IgD-negative memory B cell (primary cell): ENCODE measurements around the gene NUDT16L1. TPM values are rescaled to one million over a fixed set of nuclear protein-coding genes. Genes with fewer than 3 reads are reported as not detected.
"Not testable (repeated sequence)": the region's sequence is repeated elsewhere in the genome, so short reads cannot be mapped to it uniquely, and the experiment has no call there.

Experiments used
- H3K27ac Mint-ChIP-seq, 3 donors: one replicate each; pipeline ENCODE4 v1.8.0; 2020 to 2022; ENCODE audit warnings: mild to moderate bottlenecking in 3 of 3, mixed read lengths in 3 of 3, moderate library complexity in 1 of 3
- H3K27me3 Mint-ChIP-seq: one replicate; pipeline ENCODE4 v1.8.0; 2021; ENCODE audit warnings: mixed read lengths
- H3K36me3 Mint-ChIP-seq: one replicate; pipeline ENCODE4 v1.8.0; 2020; ENCODE audit warnings: mild to moderate bottlenecking, mixed read lengths
- H3K4me1 Mint-ChIP-seq, 3 donors: one replicate each; pipeline ENCODE4 v1.8.0; 2020 to 2022; ENCODE audit warnings: mixed read lengths in 3 of 3, mild to moderate bottlenecking in 1 of 3
- H3K4me3 Mint-ChIP-seq, 4 donors: one replicate each; pipeline ENCODE4 v1.8.0; 2020 to 2022; ENCODE audit warnings: mild to moderate bottlenecking in 4 of 4, mixed read lengths in 4 of 4, moderate library complexity in 3 of 4
- H3K9me3 Mint-ChIP-seq, 3 donors: one replicate each; pipeline ENCODE4 v1.8.0; 2020 to 2021; ENCODE audit warnings: mixed read lengths in 3 of 3, mild to moderate bottlenecking in 1 of 3
- polyA plus RNA-seq: library from polyadenylated mRNA; unstranded; fragments of 300-500 nt; fragmentation: Illumina TruSeq; gene quantifications from one replicate; pipeline ENCODE4 v1.2.3, GENCODE V29; 2021

Gene NUDT16L1
- polyA plus RNA-seq: 74.0 TPM

DNA sequence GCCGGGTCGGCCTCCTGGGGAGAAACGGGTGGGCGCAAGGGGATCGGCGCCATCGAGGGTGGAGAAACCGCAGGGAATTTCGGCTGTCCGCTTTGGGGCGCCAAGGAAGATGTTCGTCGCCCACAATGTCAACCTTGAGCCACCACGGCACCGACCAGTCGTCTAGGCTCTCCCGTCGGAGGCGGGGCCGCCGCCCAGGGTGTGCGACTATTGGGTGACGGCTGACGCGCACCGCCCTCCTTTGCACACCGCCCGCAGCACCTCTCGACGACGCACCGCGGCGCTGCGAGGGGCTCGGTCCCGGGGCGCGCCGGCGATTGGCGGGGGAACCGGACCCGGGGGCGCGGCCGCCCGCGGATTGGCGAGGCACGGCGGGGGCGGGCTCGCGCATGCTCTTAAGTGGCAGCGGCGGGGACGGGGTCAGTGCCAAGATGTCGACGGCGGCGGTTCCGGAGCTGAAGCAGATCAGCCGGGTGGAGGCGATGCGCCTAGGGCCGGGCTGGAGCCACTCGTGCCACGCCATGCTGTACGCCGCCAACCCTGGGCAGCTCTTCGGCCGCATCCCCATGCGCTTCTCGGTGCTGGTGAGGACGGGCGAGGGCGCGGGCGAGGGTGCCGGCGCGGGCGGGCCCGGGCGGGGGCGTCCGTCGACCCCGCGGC is at the start of gene NUDT16L1:
Gene NUDT16L1 (plus strand): TSS at position 267 of the 660 bp plus-strand sequence. CDS start 165 bp downstream, at position 432.
- H3K27me3 Mint-ChIP-seq: no peaks in the 10 kb centered on the region
- no peaks in the 10 kb centered on the region for H3K9me3 Mint-ChIP-seq
- H3K27ac Mint-ChIP-seq: peak within 1 kb of the TSS; percentile 81 to 87 (median 82)
- H3K4me3 Mint-ChIP-seq: peak within 1 kb of the TSS; percentile 86 to 95 (median 93)
- H3K4me1 Mint-ChIP-seq: peaks cover 0 to 8% (median 6%) of the 10 kb centered on the region in 3 donors
- no peaks in the 10 kb centered on the region for H3K36me3 Mint-ChIP-seq

- no peaks in the 10 kb centered on the region for H3K9me3 Mint-ChIP-seq
Measured at GRCh38 chr16:4646773-4647643, 46.4 kb upstream of the NUDT16L1 start.

DNA sequence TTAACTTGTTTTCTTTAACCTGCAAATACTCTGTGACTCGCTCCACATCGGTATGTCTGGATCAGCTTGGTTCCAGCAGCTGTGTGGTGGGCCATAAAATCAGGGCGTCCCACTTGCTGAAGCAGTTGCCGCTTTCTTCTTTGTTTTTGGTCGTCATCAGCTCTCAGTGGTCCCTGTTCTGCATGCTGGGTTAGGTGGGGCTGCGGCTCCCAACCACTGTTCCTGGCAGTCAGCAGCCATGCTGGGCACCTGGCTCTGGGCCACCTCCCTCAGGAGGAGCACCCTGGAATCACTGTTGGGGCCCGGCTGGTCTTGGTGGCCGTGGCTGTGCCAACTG is 45.8 kb upstream of the NUDT16L1 start:
- Mint-ChIP-seq H3K9me3 (no peaks in the 10 kb centered on the region), H3K27ac (peak overlapping the region in 1 of 3 donors; percentile 39), H3K27me3 (no peaks in the 10 kb centered on the region), H3K4me1 (peaks cover 9 to 18% (median 15%) of the 10 kb centered on the region in 3 donors), H3K4me3 (no peak overlapping the region), H3K36me3 (peaks cover 2% of the 10 kb centered on the region)

More at GRCh38 chr16:4646773-4647643, 46.4 kb upstream of the NUDT16L1 start:
- H3K4me1 Mint-ChIP-seq: peaks cover 9 to 20% (median 14%) of the 10 kb centered on the region in 3 donors
- H3K27ac Mint-ChIP-seq: no peak overlapping the region
- peaks cover 2% of the 10 kb centered on the region for H3K36me3 Mint-ChIP-seq
- H3K4me3 Mint-ChIP-seq: no peak overlapping the region
- no peaks in the 10 kb centered on the region for H3K27me3 Mint-ChIP-seq

DNA sequence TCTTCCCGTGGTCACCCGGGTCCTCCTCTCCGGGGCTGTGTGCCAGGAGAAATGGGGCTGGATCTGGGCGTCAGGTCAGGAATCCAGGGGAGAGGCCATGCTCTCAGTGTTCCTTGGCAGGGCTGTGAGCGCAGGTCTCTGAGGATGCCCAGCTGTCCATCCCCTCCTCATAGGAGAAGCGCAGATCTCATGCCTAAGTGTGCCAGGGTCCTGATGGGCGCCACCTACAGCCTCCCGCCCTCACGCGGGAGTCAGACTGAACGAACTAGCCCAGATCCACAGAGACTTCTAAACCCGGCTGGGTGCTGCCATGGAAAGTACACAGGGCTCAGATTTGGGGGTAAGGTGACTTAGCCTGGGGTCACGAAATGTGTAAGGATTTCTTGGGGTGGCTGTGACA is 44.4 kb upstream of the NUDT16L1 start:
- Mint-ChIP-seq H3K36me3 (peaks cover 2% of the 10 kb centered on the region), H3K4me1 (peaks cover 9 to 18% (median 15%) of the 10 kb centered on the region in 3 donors), H3K9me3 (no peaks in the 10 kb centered on the region), H3K27ac (peak overlapping the region in 2 of 3 donors; percentile 12 to 46), H3K27me3 (no peaks in the 10 kb centered on the region), H3K4me3 (no peak overlapping the region)

GRCh38 chr16:4649744-4650442 is 43.5 kb upstream of the NUDT16L1 start:
- H3K36me3 Mint-ChIP-seq: peaks cover 2% of the 10 kb centered on the region
- no peaks in the 10 kb centered on the region for H3K9me3 Mint-ChIP-seq
- H3K27ac Mint-ChIP-seq: peak overlapping the region in 2 of 3 donors; percentile 67 to 72
- H3K27me3 Mint-ChIP-seq: no peaks in the 10 kb centered on the region
- peaks cover 9 to 18% (median 15%) of the 10 kb centered on the region in 3 donors for H3K4me1 Mint-ChIP-seq
- no peak overlapping the region for H3K4me3 Mint-ChIP-seq

DNA sequence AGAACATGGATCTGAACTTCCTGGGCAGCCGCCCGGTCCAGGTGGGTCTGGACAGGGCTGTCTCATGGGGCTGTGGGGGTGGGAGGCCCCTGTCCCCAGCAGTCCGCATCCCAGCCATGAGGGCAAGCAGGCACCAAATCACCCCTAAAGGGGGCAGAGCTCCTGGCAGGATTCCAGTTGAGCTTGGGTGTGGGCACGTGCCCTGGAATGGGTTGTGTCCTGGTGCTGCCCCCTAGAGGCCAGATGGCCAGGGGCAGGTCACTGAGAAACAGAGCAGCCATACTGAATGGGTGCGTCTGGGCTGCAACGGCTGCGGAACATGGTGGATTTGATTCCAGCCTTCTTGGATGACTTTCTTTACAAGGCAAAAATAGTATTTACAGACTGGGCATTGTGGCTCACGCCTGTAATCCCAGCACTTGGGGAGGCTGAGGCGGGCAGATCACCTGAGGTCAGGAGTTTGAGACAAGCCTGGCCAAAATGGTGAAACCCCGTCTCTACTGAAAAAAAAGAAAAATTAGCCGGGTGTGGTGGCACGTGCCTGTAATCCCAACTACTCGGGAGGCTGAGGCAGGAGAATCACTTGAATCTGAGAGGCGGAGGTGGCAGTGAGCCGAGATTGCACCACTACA is 42.8 kb upstream of the NUDT16L1 start:
- not testable (repeated sequence) for H3K9me3 Mint-ChIP-seq, H3K27me3 Mint-ChIP-seq, H3K36me3 Mint-ChIP-seq
- peak overlapping the region; percentile 62 to 72 (median 67) for H3K27ac Mint-ChIP-seq
- H3K4me3 Mint-ChIP-seq: peak overlapping the region in 2 of 4 donors; percentile 13 to 74
- H3K4me1 Mint-ChIP-seq: peaks cover 9 to 15% (median 15%) of the 10 kb centered on the region in 3 donors

DNA sequence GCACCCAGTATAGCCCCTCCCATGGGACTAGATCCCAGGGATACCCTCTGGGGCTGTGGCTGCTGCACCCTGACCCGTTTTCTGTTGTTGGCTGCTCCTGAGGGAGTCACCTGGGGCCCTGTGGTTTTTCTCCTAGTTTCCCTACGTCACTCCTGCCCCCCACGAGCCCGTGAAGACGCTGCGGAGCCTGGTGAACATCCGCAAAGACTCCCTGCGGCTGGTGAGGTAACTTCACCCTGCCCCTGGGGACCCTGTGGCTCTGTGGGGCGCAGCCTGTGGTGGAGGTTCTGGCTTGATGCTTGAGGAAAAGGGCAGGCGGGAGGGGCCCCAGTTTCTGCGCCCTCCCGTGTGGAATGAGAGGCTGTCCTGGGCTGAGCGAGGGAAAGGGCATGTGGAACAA is 41.5 kb upstream of the NUDT16L1 start:
- peak overlapping the region in 1 of 4 donors; percentile 20 for H3K4me3 Mint-ChIP-seq

DNA sequence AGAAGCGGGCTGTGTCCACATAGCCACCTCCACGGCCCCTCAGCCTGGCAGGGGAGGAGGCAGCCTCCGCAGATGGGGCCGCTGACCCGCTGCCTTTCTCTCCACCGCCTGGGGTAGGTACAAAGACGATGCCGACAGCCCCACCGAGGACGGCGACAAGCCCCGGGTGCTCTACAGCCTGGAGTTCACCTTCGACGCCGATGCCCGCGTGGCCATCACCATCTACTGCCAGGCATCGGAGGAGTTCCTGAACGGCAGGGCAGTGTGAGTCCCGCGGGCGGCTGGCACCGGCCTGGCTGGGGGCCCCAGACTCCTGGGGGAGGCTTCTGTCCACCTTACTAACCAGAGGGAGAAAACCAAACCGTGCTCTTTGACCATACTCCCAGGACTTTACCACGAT is 40.8 kb upstream of the NUDT16L1 start:
- no peaks in the 10 kb centered on the region for H3K27me3 Mint-ChIP-seq
- H3K4me1 Mint-ChIP-seq: peaks cover 9 to 15% (median 12%) of the 10 kb centered on the region in 3 donors
- peaks cover 2% of the 10 kb centered on the region for H3K36me3 Mint-ChIP-seq
- no peak overlapping the region for H3K27ac Mint-ChIP-seq
- no peaks in the 10 kb centered on the region for H3K9me3 Mint-ChIP-seq
- H3K4me3 Mint-ChIP-seq: no peak overlapping the region

More for the DNA sequence above, 41.5 kb upstream of the NUDT16L1 start:
- no peaks in the 10 kb centered on the region for H3K9me3 Mint-ChIP-seq
- no peaks in the 10 kb centered on the region for H3K27me3 Mint-ChIP-seq
- H3K27ac Mint-ChIP-seq: peak overlapping the region in 2 of 3 donors; percentile 80 to 88
- peaks cover 2% of the 10 kb centered on the region for H3K36me3 Mint-ChIP-seq
- H3K4me1 Mint-ChIP-seq: peaks cover 9 to 15% (median 13%) of the 10 kb centered on the region in 3 donors

DNA sequence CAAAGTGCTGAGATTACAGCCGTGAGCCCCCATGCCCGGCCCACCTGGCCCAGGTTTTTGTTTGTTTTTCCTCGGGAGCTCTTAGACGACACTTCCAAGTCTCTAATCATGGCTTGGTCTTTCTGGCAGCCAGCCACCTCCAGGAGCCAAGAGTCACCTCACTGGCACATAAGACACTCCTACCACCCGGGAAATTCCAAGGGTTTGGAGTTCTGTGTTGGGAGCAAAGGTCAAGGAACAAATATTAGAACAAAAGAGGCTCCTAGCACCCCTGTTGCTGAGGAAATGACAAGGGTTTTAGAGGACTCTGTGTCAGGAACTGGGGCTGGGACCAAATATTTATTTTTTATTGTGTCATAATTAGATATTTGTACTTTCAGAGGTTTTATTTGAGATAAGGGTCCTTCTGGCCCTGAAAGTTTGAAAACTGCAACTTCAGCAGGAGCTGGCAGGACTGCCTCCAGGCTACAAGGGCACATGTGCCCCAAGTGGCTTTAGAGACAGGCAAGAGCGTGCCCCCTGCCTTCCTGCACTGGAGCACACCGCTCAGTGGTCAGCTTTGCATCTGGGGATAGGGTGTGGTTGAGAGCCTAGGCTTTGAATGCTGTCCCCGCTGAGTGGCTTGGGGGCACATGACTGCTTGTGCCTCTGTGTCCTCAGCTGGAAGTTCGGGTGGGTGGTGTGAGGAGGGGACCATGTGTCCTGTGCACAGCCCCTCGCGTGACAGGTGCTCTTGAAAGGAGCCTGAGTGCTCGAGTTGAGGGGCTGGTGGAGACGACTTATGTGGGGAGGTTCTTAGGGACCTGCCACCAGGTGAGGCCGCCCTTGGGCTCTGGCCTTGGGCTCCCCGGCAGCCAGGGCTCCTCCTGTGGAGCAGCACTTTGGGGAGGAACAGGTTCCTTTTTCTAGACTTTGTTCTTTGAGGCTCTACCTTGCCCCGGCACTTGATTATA is 39.1 kb upstream of the NUDT16L1 start:
- peaks cover 2% of the 10 kb centered on the region for H3K36me3 Mint-ChIP-seq

GRCh38 chr16:4654964-4655590 is 38.3 kb upstream of the NUDT16L1 start:
- H3K27me3 Mint-ChIP-seq: no peaks in the 10 kb centered on the region
- H3K4me1 Mint-ChIP-seq: peaks cover 0 to 12% (median 7%) of the 10 kb centered on the region in 3 donors
- H3K9me3 Mint-ChIP-seq: no peaks in the 10 kb centered on the region
- H3K36me3 Mint-ChIP-seq: peaks cover 2% of the 10 kb centered on the region
- H3K27ac Mint-ChIP-seq: no peak overlapping the region
- H3K4me3 Mint-ChIP-seq: no peak overlapping the region

More for the DNA sequence above, 39.1 kb upstream of the NUDT16L1 start:
- no peak overlapping the region for H3K4me3 Mint-ChIP-seq
- no peaks in the 10 kb centered on the region for H3K9me3 Mint-ChIP-seq
- no peaks in the 10 kb centered on the region for H3K27me3 Mint-ChIP-seq
- peaks cover 4 to 12% (median 10%) of the 10 kb centered on the region in 3 donors for H3K4me1 Mint-ChIP-seq
- no peak overlapping the region for H3K27ac Mint-ChIP-seq

- H3K4me3 Mint-ChIP-seq: no peak overlapping the region
- no peak overlapping the region for H3K27ac Mint-ChIP-seq
- no peaks in the 10 kb centered on the region for H3K9me3 Mint-ChIP-seq
- peaks cover 2% of the 10 kb centered on the region for H3K36me3 Mint-ChIP-seq
- no peaks in the 10 kb centered on the region for H3K27me3 Mint-ChIP-seq
- H3K4me1 Mint-ChIP-seq: peaks cover 0 to 10% (median 5%) of the 10 kb centered on the region in 3 donors
Measured at GRCh38 chr16:4655801-4656200, 37.6 kb upstream of the NUDT16L1 start.

GRCh38 chr16:4656221-4656620 is 37.1 kb upstream of the NUDT16L1 start:
- H3K4me1 Mint-ChIP-seq: peaks cover 0 to 10% (median 5%) of the 10 kb centered on the region in 3 donors
- peaks cover 2% of the 10 kb centered on the region for H3K36me3 Mint-ChIP-seq
- no peak overlapping the region for H3K4me3 Mint-ChIP-seq
- H3K27ac Mint-ChIP-seq: no peak overlapping the region
- H3K9me3 Mint-ChIP-seq: no peaks in the 10 kb centered on the region
- no peaks in the 10 kb centered on the region for H3K27me3 Mint-ChIP-seq
